Fibroblast of skin of scalp (primary cell): Measurements from ENCODE around the gene PHYHIPL. TPM values are rescaled to one million over a fixed set of nuclear protein-coding genes. Genes with fewer than 3 reads are reported as not detected.

Experiments used
- DNase-seq: peaks from one replicate; pipeline ENCODE4 v3.0.0-alpha.2; 2013
- polyA plus RNA-seq, 2 experiments: library from polyadenylated mRNA; unstranded; fragments of 120-200 nt; gene quantifications; one replicate each; pipeline ENCODE4 v1.2.1, GENCODE V29; 2013; ENCODE audit not compliant: insufficient read length in 2 of 2

PHYHIPL gene
- polyA plus RNA-seq (2013, experiment 1 of 2; ENCODE audit: insufficient read length), result not detected
- polyA plus RNA-seq (2013, experiment 2 of 2; ENCODE audit: insufficient read length), result 0.68 TPM

- peak; percentile 1 for DNase-seq
Observed at GRCh38 chr10:59176241-59177030, at the start of gene PHYHIPL. Gene PHYHIPL (plus strand): TSS chr10:59176643. CDS start chr10:59176854, 211 bp downstream.

- no peak for DNase-seq
Observed at GRCh38 chr10:59126991-59127390, 49.5 kb upstream of the PHYHIPL start.

- DNase-seq, result no peak
Observed at GRCh38 chr10:59127991-59128390, 48.5 kb upstream of the PHYHIPL start.

- no peak for DNase-seq
Observed at GRCh38 chr10:59129867-59130266, 46.6 kb upstream of the PHYHIPL start.

GRCh38 chr10:59131666-59132065 lies 44.8 kb upstream of the PHYHIPL start:
- no peak for DNase-seq

- no peak for DNase-seq
Observed at GRCh38 chr10:59133841-59134593, 42.4 kb upstream of the PHYHIPL start.

GRCh38 chr10:59134785-59135184 lies 41.7 kb upstream of the PHYHIPL start:
- no peak for DNase-seq

- no peak for DNase-seq
Observed at GRCh38 chr10:59135275-59135674, 41.2 kb upstream of the PHYHIPL start.

GRCh38 chr10:59138052-59138451 lies 38.4 kb upstream of the PHYHIPL start:
- no peak for DNase-seq

- DNase-seq, result no peak
Observed at GRCh38 chr10:59143544-59143943, 32.9 kb upstream of the PHYHIPL start.

GRCh38 chr10:59148701-59149100 lies 27.7 kb upstream of the PHYHIPL start:
- no peak for DNase-seq

GRCh38 chr10:59155556-59155955 lies 20.9 kb upstream of the PHYHIPL start:
- no peak for DNase-seq

- DNase-seq, result no peak
Observed at GRCh38 chr10:59167512-59167911, 8.9 kb upstream of the PHYHIPL start.

GRCh38 chr10:59172567-59172966 lies 3.9 kb upstream of the PHYHIPL start:
- no peak for DNase-seq

GRCh38 chr10:59173414-59173813 lies 3.0 kb upstream of the PHYHIPL start:
- no peak for DNase-seq

- DNase-seq, result no peak
Observed at GRCh38 chr10:59175538-59176240, 754 bp upstream of the PHYHIPL start.

- DNase-seq, result peak; percentile 85
Observed at GRCh38 chr10:59177031-59177797, 771 bp downstream of the PHYHIPL start.

- no peak for DNase-seq
Observed at GRCh38 chr10:59177836-59178235, 1.4 kb downstream of the PHYHIPL start.

- DNase-seq, result no peak
Observed at GRCh38 chr10:59179068-59179467, 2.6 kb downstream of the PHYHIPL start.

- DNase-seq, result no peak
Observed at GRCh38 chr10:59180689-59181270, 4.3 kb downstream of the PHYHIPL start.

- DNase-seq, result peak; percentile 72
Observed at GRCh38 chr10:59181668-59182067, 5.2 kb downstream of the PHYHIPL start.

GRCh38 chr10:59190332-59190731 lies 13.9 kb downstream of the PHYHIPL start:
- no peak for DNase-seq
